ENCODE measurements around the gene GAPVD1.
"Not testable (repeated sequence)": the region's sequence is repeated elsewhere in the genome, so short reads cannot be mapped to it uniquely, and the experiment has no call there.

The GAPVD1 gene

GRCh38 chr9:125376261-125377226 is 114.9 kb downstream of the GAPVD1 start:
- no peak for DNase-seq

GRCh38 chr9:125377584-125378250 is 116.1 kb downstream of the GAPVD1 start:
- DNase-seq = no peak

- no peak for DNase-seq
Measured at GRCh38 chr9:125378778-125379177, 117.2 kb downstream of the GAPVD1 start.

GRCh38 chr9:125379208-125379607 is 117.6 kb downstream of the GAPVD1 start:
- DNase-seq = no peak

GRCh38 chr9:125380406-125380805 is 118.8 kb downstream of the GAPVD1 start:
- DNase-seq = no peak

GRCh38 chr9:125387861-125388524 is 126.4 kb downstream of the GAPVD1 start:
- DNase-seq = no peak

- no peak for DNase-seq
Measured at GRCh38 chr9:125388978-125389377, 127.4 kb downstream of the GAPVD1 start.

- no peak for DNase-seq
Measured at GRCh38 chr9:125391704-125392103, 130.1 kb downstream of the GAPVD1 start.

GRCh38 chr9:125393426-125393825 is 131.8 kb downstream of the GAPVD1 start:
- DNase-seq = no peak

- no peak for DNase-seq
Measured at GRCh38 chr9:125396799-125397198, 135.2 kb downstream of the GAPVD1 start.

- no peak for DNase-seq
Measured at GRCh38 chr9:125397736-125398135, 136.1 kb downstream of the GAPVD1 start.

GRCh38 chr9:125398243-125398642 is 136.6 kb downstream of the GAPVD1 start:
- DNase-seq = no peak

GRCh38 chr9:125399165-125399564 is 137.5 kb downstream of the GAPVD1 start:
- DNase-seq = no peak

GRCh38 chr9:125399666-125400065 is 138.0 kb downstream of the GAPVD1 start:
- DNase-seq = no peak

GRCh38 chr9:125400232-125400631 is 138.6 kb downstream of the GAPVD1 start:
- DNase-seq = not testable (repeated sequence)

- no peak for DNase-seq
Measured at GRCh38 chr9:125400725-125401716, 139.4 kb downstream of the GAPVD1 start.

- no peak for DNase-seq
Measured at GRCh38 chr9:125404733-125405132, 143.1 kb downstream of the GAPVD1 start.

- no peak for DNase-seq
Measured at GRCh38 chr9:125405938-125406809, 144.5 kb downstream of the GAPVD1 start.

GRCh38 chr9:125406810-125407087 is 145.1 kb downstream of the GAPVD1 start:
- no peak for DNase-seq

GRCh38 chr9:125407432-125407973 is 145.9 kb downstream of the GAPVD1 start:
- DNase-seq = no peak

Measured in activated naive CD4-positive, alpha-beta T cell (primary cell).